Panc1 (cell line): ENCODE results near the gene APPL2. TPM values are rescaled to one million over a fixed set of nuclear protein-coding genes. Genes with fewer than 3 reads are reported as not detected.
A peak's percentile ranks its signal among the peaks of the same experiment; 100 is the strongest.

Experiments
- ATAC-seq: fragments of 200-7000 bp; cut with Tn5 transposase; 2 replicates; pipeline ENCODE4 v1.9.1; 2020; ENCODE audit warnings: mild to moderate bottlenecking, moderate library complexity
- BruUV-seq: library from RNA; stranded (reverse); fragments of 400-500 nt; replicated peaks from 2 replicates; lab custom pipeline; 2021; lab: Mats Ljungman, UMichigan
- CTCF ChIA-PET: fragments of 300-600 bp; sonication (Branson Sonifier 250); formaldehyde crosslinking; loops from one replicate; lab custom pipeline; 2022; ENCODE audit warnings: antibody characterized with exemption; lab: Charles Lee
- POLR2A ChIA-PET: fragments of 300-600 bp; sonication (Branson Sonifier 250); formaldehyde crosslinking; loops from one replicate; lab custom pipeline; 2022; ENCODE audit warnings: antibody characterized with exemption; lab: Charles Lee
- DNase-seq: peaks from one replicate; pipeline ENCODE4 v3.0.0-alpha.2; 2010; ENCODE audit warnings: low read depth, low spot score
- H3K27ac ChIP-seq: 2 replicates; pipeline ENCODE4 v1.5.1; 2011; ENCODE audit warnings: mild to moderate bottlenecking, low read length, inconsistent platforms
- H3K27me3 ChIP-seq: fragments of 200-500 bp; sonication (Bioruptor generic); 2 replicates; pipeline ENCODE4 v1.6.0; 2014; ENCODE audit warnings: low read length, inconsistent platforms; ENCODE audit not compliant: control insufficient read depth, insufficient read depth
- H3K36me3 ChIP-seq: fragments of 200-500 bp; sonication (Bioruptor generic); 2 replicates; pipeline ENCODE4 v1.5.1; 2014; ENCODE audit warnings: inconsistent platforms, mild to moderate bottlenecking, low read length, moderate library complexity; ENCODE audit not compliant: control insufficient read depth, insufficient read depth
- H3K4me1 ChIP-seq: 2 replicates; pipeline ENCODE4 v1.5.1; 2011; ENCODE audit warnings: inconsistent platforms, mild to moderate bottlenecking, low read length, moderate library complexity; ENCODE audit not compliant: control insufficient read depth, insufficient read depth
- H3K4me3 ChIP-seq, 2 experiments: 2 replicates each; pipeline ENCODE4 v1.5.1; 2011 to 2012; ENCODE audit warnings: low read depth in 2 of 2, low read length in 2 of 2, mild to moderate bottlenecking in 2 of 2, inconsistent platforms in 1 of 2, moderate library complexity in 1 of 2
- H3K9me3 ChIP-seq: fragments of 200-500 bp; sonication (Bioruptor generic); 2 replicates; pipeline ENCODE4 v1.5.1; 2014; ENCODE audit warnings: low read depth, mild to moderate bottlenecking, inconsistent platforms, low read length, moderate library complexity; ENCODE audit not compliant: control insufficient read depth, insufficient read depth
- CTCF ChIP-seq: fragments of 450-650 bp; IDR thresholded peaks from 2 replicates; pipeline ENCODE4 v1.5.1; 2017; ENCODE audit warnings: mild to moderate bottlenecking
- POLR2AphosphoS5 ChIP-seq: IDR thresholded peaks from 2 replicates; pipeline ENCODE4 v1.6.1; 2012; ENCODE audit warnings: mild to moderate bottlenecking, low read depth, low read length, moderate library complexity
- REST ChIP-seq, 2 experiments: IDR thresholded peaks; 2 replicates each; pipeline ENCODE4 v1.6.1; 2011 to 2012; ENCODE audit warnings: low read depth in 2 of 2, control low read depth in 1 of 2, low read length in 1 of 2, mild to moderate bottlenecking in 1 of 2, moderate library complexity in 1 of 2; ENCODE audit not compliant: insufficient read depth in 1 of 2
- SIN3A ChIP-seq: IDR thresholded peaks from 2 replicates; pipeline ENCODE4 v1.6.1; 2012; ENCODE audit warnings: low read depth, mild to moderate bottlenecking, low read length, moderate library complexity, borderline replicate concordance; ENCODE audit not compliant: insufficient read depth
- TCF7L2 ChIP-seq: IDR thresholded peaks from 2 replicates; pipeline ENCODE4 v1.6.1; 2011; ENCODE audit warnings: mild to moderate bottlenecking, low read depth, low read length, inconsistent platforms
- in situ Hi-C: cut with HindIII; loops from 2 replicates; pipeline ENCODE4 v1.10.0; 2016; ENCODE audit warnings: low sequenced_read_pairs, low pct_unique_long_range_greater_than_20kb
- intact Hi-C: fragments of 100-400 bp; cut with micrococcal nuclease; formaldehyde crosslinking; loops from one replicate; pipeline ENCODE4 v1.10.0; 2022; ENCODE audit not compliant: unreplicated experiment
- total RNA-seq: library from RNA; stranded (reverse); gene quantifications from one replicate; pipeline ENCODE4 v1.2.1, GENCODE V29; 2021; ENCODE audit not compliant: unreplicated experiment

Gene APPL2
- total RNA-seq, 1 experiment from 2014 or later, result 21.2 TPM

- no peak for DNase-seq
- no peak overlapping the region for H3K4me3 ChIP-seq
- no peak overlapping the region for H3K27ac ChIP-seq
- TF ChIP-seq TCF7L2 (no peak), REST (IDR thresholded peaks at IDR 0.05; ENCODE audit: insufficient read depth in 1 of 2, low read depth in 2 of 2, low read length in 1 of 2) (no peak), CTCF (no peak), SIN3A (no peak), POLR2AphosphoS5 (no peak)
- no peaks in the 10 kb centered on the region for H3K4me1 ChIP-seq
- ChIA-PET POLR2A (no interaction called here), CTCF (no interaction called here)
- H3K36me3 ChIP-seq, result no peaks in the 10 kb centered on the region; the same call in none of the 2 replicates
- H3K27me3 ChIP-seq, result no peaks in the 10 kb centered on the region
- in situ Hi-C loops, result no loop called here
- no peaks in the 10 kb centered on the region for H3K9me3 ChIP-seq
- ATAC-seq, result no peak
- intact Hi-C loops, result no loop called here
- no TSS peak for BruUV-seq
Measured at GRCh38 chr12:105192624-105193225, 43.2 kb downstream of the APPL2 start.

DNA sequence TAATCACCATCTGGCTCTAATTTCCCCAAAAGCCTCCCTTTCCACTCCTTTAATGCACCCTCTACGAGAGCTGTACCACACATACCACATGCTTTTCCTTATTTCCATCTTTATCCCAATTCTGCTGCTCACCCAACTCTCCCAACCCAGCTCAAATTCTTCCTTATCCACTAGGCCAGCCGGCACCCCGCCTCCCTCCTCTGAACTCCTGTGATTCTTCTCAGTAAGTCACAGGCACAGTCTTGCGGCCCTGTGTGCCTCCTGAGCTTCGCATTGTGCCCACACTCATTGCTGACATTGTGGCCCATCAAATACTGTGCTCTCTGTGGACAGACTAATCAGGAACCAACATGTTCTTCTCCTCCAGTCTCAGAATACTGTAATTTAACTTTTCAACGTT is 45.4 kb downstream of the APPL2 start:
- BruUV-seq, result no TSS peak
- peaks cover 3% of the 10 kb centered on the region for H3K36me3 ChIP-seq
- ChIA-PET CTCF (no interaction called here), POLR2A (no interaction called here)
- no peaks in the 10 kb centered on the region for H3K4me1 ChIP-seq
- ATAC-seq (0 out of 2 replicates have a peak, but pooled peaks have one; percentile 38), DNase-seq (no peak)
- in situ Hi-C loops (no loop called here), intact Hi-C loops (no loop called here)
- no peaks in the 10 kb centered on the region for H3K27me3 ChIP-seq
- TF ChIP-seq CTCF (no peak), SIN3A (no peak), TCF7L2 (no peak), POLR2AphosphoS5 (no peak), REST (IDR thresholded peaks at IDR 0.05; ENCODE audit: insufficient read depth in 1 of 2, low read depth in 2 of 2, low read length in 1 of 2) (no peak)
- no peak overlapping the region for H3K27ac ChIP-seq
- no peaks in the 10 kb centered on the region for H3K9me3 ChIP-seq
- H3K4me3 ChIP-seq, result no peak overlapping the region
